NOMO-1 treated with DMSO at 0.1 percent for 48 hours (cell line): ENCODE measurements around the gene TEP1.
"Not testable (repeated sequence)": the region's sequence is repeated elsewhere in the genome, so short reads cannot be mapped to it uniquely, and the experiment has no call there.

Experiments
- DNase-seq: peaks from one replicate; lab custom pipeline; 2025; ENCODE audit not compliant: unreplicated experiment; lab: John Stamatoyannopoulos, UW

Gene TEP1

DNA sequence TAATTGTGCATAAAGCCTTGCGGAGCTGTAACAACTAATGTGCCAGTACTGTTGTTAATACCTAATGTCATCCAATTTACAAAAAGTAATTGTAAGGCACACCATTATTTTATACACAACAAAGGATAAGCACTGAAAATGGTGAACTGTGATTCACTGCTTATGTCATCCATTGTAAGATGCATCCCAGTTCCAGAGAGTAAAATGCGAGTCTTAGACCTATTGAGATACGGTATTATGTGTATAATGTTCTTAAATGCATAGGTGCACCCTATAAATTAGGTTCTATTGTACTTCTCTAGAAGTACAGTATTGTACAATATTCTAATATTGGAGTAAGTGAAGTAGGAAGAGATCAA lies 69.5 kb downstream of the TEP1 start:
- DNase-seq: no peak

DNA sequence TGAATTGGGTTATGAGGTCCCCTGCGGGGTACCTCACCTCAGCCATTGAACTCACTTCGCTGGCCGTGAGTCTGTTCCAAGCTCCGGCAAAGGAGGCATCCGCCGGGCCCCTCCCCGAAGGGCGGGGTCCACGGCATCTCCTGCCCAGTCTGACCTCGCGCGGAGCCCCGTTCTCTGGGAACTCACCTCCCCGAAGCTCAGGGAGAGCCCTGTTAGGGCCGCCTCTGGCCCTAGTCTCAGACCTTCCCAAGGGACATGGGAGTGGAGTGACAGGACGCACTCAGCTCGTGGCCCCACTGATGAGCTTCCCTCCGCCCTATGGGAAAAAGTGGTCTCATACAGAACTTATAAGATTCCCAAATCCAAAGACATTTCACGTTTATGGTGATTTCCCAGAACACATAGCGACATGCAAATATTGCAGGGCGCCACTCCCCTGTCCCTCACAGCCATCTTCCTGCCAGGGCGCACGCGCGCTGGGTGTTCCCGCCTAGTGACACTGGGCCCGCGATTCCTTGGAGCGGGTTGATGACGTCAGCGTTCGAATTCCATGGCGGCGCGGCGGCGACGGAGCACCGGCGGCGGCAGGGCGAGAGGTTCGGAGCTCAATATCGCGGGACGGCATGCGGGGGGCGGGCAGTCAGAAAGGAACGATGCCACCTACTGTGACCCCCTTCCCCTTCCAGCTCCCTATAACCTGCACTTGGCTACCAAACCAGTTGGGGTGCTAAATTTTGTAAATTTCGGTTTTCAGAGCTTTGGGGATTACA lies 70.0 kb downstream of the TEP1 start, which contains the start of gene PARP2:
TSS of gene PARP2 (plus strand) at position 544 of the 770 bp plus-strand sequence. CDS start at position 551, 7 bp downstream.
- DNase-seq: peak; percentile 99

DNA sequence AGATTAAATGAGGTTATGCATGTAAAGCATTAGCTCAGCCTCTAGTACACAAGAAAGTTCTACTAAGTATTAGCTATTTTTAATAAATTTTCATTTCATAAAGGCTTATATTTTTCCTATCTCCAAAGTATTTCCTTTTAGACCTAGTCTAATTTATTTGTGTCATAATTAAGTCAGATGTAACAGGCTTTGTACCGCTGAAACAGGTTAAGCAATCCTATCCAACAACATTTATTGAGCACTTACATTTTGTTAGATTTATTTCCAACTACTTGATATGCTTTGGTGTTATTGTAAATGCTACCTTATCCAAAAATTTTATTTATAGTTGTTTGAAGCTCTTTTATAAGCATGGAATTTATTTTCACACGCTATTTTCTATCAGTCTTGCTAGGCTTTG lies 71.7 kb downstream of the TEP1 start:
- no peak for DNase-seq

DNA sequence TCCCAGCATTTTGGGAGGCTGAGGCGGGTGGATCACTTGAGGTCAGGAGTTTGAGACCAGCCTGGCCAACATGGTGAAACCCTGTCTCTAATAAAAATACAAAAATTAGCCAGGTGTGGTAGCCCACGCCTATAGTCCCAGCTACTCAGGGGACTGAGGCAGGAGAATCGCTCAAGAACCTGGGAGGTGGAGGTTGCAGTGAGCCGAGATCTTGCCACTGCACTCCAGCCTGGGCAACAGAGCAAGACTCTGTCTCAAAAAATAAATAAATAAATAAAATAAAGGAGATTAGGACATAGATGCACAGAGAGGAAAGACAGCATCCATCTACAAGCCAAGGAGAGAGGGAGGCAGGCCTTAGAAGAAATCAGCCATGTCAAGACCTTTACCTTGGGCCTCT lies 72.3 kb downstream of the TEP1 start:
- not testable (repeated sequence) for DNase-seq

DNA sequence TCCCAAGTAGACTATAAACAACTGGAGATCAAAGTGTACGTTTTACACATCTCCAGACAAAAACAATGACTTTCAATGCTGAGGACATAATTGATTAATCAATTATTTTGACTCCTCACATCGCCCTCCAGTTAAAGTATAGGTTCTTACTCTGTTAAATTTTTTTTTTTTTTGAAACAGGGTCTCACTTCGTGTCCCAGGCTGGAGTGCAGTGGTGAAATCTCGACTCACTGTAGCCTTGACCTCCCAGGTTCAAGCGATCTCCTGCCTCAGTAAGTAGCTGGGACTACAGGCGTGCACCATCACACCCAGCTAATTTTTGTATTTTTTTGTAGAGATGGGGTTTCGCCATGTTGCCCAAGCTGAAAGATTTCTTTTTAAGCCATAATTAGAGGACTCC lies 79.3 kb downstream of the TEP1 start:
- no peak for DNase-seq

DNA sequence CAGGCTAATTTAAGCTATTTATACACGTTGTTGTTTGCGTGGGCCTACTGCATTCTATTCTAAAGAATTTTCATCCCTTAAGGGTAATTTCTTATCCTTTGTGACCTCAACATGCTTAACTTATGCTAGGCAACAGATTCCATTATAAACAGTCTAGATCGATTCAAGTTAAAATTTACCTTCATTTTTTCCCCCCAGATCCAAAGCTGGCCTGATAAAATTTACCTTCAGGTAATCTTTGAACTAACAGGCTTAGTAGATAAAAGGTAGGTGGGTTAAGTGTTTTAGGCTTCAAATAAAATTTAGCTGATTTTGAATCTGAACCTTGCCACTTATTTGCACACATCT lies 79.8 kb downstream of the TEP1 start:
- no peak for DNase-seq

DNA sequence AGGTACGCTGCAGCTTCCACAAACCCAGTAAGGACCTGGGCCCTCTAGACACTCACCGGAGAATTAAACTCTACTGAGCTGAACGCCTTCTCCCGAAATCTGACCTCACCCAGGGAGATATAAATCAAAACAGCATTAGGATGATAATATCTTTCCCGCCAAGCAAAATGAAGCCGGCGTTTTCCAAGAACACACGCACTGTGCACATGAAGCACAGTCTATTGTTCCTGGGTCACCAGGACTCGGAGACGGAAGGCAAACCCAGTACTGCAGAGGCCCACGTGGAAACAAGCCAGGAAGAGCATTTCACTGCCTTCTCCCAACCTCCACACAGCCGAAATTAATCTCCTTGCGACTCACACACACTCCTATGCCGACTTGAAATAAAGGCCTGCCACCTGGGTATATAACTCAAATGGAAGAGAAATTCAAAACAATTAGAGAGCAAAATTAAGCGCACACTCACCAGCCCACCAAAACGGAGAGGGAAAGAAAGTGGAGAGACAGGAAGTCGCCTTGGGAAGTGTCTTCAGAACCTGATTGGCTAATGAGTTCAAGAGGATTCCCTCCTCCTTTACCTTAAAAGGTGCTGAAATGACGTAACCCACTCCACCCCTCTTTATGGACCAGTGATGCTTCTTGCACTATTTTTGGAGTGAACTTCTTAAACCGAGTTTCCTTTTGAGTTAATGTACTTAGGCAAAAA lies 80.4 kb downstream of the TEP1 start, which contains the start of gene CCNB1IP1:
TSS of gene CCNB1IP1 (minus strand) at position 492 of the 706 bp plus-strand sequence. CDS start 16,756 bp downstream, outside the sequence.
- DNase-seq: peak; percentile 76

DNA sequence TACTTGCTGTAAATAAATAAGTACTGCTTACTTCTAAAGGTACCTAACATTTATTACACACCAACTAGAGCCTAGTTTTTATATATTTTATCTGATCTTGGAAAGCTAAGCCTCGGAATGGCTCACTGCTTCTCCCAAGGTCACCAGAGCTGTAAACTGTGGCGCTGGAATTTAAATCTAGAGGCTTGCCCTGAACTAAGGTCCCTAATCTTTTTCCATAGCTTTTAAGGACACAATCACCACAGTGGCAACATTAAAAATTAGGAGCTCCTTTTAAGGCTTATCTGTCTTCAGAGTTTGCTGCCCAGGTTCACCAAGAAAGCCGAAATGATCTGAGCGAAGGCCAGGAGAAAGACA lies 80.9 kb downstream of the TEP1 start:
- no peak for DNase-seq

DNA sequence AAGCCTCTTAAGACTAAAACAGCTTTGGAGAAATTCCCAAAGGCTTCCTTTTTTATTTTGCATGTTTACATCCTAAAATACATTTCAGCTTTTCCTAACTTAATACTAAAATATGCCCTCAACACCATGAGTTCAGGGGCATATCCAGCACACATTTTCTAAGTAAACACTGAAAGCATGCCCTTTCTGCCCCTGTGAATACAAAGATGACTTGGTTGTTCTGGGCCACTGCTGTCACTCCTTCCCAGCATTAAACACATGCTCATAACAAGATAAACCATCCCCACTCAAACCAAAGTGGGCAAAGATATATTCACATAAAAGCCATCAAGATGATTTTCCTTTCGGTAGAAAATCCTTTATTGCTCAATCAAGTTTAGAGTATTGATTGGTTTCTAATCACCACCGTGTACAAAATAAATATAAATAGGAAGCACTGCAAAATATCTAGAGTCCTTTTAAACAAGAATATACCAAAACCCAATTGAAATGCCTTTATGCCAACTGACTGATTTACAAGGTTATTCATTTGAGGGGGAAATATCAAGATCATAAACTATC lies 82.2 kb downstream of the TEP1 start:
- DNase-seq: no peak

DNA sequence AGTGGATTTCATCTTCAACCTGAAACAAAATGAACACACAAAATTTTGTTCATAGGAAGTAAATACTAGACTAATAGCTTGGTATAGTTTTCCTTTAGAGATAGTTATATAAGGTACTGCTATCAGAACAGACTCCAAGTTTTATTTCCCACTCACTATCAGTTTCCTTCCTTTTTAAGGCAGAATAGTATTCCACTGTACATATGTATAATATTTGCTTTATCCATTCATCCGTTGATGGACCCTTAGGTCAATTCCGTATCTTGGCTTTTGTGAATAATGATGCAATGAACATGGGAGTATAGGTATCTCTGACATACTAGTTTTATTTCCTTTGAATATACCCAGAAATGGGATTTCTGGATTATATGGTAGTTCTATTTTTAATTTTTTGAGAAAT lies 83.9 kb downstream of the TEP1 start:
- DNase-seq: no peak

DNA sequence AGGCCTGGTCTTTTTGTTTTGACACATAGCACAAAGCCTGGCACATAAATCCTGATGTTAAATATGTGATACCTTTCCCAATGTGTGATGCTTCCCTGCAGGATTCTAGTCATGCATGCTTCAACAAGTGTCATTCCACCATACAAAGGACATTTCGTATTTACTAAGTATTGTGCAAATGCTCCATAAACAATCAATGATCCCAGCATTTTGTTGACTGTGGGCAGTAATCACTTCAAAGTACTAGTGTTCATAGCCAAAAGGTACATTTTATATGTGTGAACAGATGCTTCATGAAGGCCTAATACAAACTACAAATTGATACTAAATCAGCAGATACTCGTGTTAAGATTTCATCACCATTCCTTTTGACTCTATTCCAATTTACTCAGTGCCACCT lies 84.6 kb downstream of the TEP1 start:
- DNase-seq: no peak

DNA sequence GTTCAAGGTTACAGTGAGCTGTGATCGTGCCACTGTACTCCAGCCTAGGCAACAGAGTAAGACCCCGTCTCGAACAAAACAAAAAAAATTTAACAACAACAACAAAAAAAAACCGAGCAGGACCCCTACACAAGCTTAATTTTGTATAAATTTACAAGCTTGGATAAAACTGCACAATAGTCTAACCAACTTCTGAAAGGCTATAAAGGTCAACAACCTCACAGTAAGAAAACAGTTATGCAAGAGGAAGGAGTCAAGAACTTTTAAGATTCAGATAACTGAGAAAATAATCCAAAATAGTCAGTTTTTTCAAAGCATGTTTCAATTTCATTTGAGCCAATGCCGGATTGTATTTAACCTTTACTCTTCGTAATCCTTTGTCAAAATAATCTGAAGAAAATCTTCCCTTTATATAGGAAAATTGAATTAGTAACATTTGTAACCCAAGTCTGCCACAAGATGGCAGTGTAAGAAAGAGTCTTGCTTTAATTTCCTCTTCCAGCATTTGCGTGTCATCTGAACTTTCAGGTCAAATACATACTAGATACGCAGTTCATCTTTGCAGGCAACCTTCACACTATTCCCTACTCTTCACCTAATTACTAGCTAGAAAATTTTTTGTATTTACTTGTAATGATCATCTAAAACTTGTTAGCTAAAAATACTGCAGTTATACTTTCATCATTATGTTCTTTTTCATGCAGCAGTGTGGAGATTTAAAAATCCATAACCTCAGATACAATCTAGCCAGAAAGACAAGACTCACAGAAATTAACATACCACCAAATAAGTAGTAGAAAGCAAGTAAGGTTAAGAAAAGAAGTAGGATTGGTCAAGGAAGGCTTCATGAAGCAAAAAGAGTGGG lies 86.1 kb downstream of the TEP1 start:
- peak; percentile 55 for DNase-seq

DNA sequence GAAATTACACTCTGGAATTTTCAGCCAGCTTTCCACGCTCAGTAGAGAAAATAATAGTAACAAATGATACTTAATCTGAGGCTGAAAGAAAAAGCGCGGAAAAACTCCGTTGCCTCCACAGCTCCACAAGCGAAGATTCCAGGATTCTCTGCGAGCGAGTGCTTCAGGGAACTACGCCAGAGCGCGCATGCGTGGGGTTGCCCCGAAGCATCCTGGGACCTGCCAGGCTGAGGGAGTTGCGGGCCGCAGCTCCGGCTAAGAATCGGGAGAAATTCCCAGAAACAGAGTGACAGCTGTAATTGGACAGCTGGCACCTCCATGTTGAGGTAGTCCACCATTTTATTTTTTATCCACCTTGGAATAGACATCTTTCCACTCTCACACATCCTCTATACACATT lies 95.6 kb downstream of the TEP1 start:
- no peak for DNase-seq
